Endothelial cell (in vitro differentiated cells): ENCODE results near the gene EFCAB9. TPM values are rescaled to one million over a fixed set of nuclear protein-coding genes. Genes with fewer than 3 reads are reported as not detected.

Experiments
- DNase-seq: peaks from one replicate; pipeline ENCODE4 v3.0.0; 2021; ENCODE audit warnings: low spot score
- H3K27ac Mint-ChIP-seq: one replicate; pipeline ENCODE4 v1.8.0; 2021; ENCODE audit warnings: mixed read lengths, inconsistent platforms; ENCODE audit not compliant: unreplicated experiment
- H3K27me3 Mint-ChIP-seq: one replicate; pipeline ENCODE4 v1.8.0; 2021; ENCODE audit warnings: mild to moderate bottlenecking, moderate library complexity, mixed read lengths, inconsistent platforms; ENCODE audit not compliant: unreplicated experiment
- H3K36me3 Mint-ChIP-seq: one replicate; pipeline ENCODE4 v1.8.0; 2021; ENCODE audit warnings: mild to moderate bottlenecking, low read depth, mixed read lengths, inconsistent platforms; ENCODE audit not compliant: unreplicated experiment
- H3K4me1 Mint-ChIP-seq: one replicate; pipeline ENCODE4 v1.8.0; 2021; ENCODE audit warnings: mild to moderate bottlenecking, mixed read lengths, inconsistent platforms; ENCODE audit not compliant: unreplicated experiment
- H3K4me3 Mint-ChIP-seq: one replicate; pipeline ENCODE4 v1.8.0; 2021; ENCODE audit warnings: mild to moderate bottlenecking, mixed read lengths, inconsistent platforms; ENCODE audit not compliant: unreplicated experiment
- H3K9me3 Mint-ChIP-seq: one replicate; pipeline ENCODE4 v1.8.0; 2021; ENCODE audit warnings: mixed read lengths, inconsistent platforms; ENCODE audit not compliant: unreplicated experiment
- CTCF ChIP-seq: fragments of 200-600 bp; sonication (generic); IDR thresholded peaks from one replicate; pipeline ENCODE4 v1.5.0; 2021; ENCODE audit warnings: antibody characterized with exemption; ENCODE audit not compliant: unreplicated experiment
- long read RNA-seq: library from polyadenylated mRNA; unstranded; transcript quantifications from one replicate; pipeline ENCODE4 v2.0.0, GENCODE V29; 2020; ENCODE audit not compliant: unreplicated experiment
- total RNA-seq: library from RNA; stranded (reverse); fragmentation: NEBNext Ultra II Directional; extraction: Animal tissue kit (Norgen Biotek cat#: 25700); gene quantifications from one replicate; pipeline ENCODE4 v1.2.1, GENCODE V29; 2021; ENCODE audit not compliant: unreplicated experiment

EFCAB9 gene
- total RNA-seq, result not detected
- long read RNA-seq, result 0 reads

- Mint-ChIP-seq H3K4me3 (no peak within 1 kb of the TSS), H3K36me3 (no peaks in the 10 kb centered on the region), H3K9me3 (no peaks in the 10 kb centered on the region), H3K27ac (no peak within 1 kb of the TSS), H3K27me3 (no peaks in the 10 kb centered on the region), H3K4me1 (peaks cover 6% of the 10 kb centered on the region)
- no peak for TF ChIP-seq CTCF
- no peak for DNase-seq
These were observed at the start of gene EFCAB9 for GRCh38 chr5:172193872-172194271. TSS of gene EFCAB9 (plus strand) at chr5:172194172. CDS start at chr5:172194173, 1 bp downstream.

GRCh38 chr5:172144291-172144815, 49.6 kb upstream of the EFCAB9 start:
- no peak for DNase-seq
- Mint-ChIP-seq H3K4me3 (no peak overlapping the region), H3K27me3 (peaks cover 3% of the 10 kb centered on the region), H3K36me3 (peaks cover 10% of the 10 kb centered on the region), H3K27ac (no peak overlapping the region), H3K9me3 (no peaks in the 10 kb centered on the region), H3K4me1 (peaks cover 35% of the 10 kb centered on the region)
- no peak for TF ChIP-seq CTCF

GRCh38 chr5:172144931-172145869, 48.8 kb upstream of the EFCAB9 start:
- H3K9me3 Mint-ChIP-seq, result no peaks in the 10 kb centered on the region
- no peak for DNase-seq
- peaks cover 35% of the 10 kb centered on the region for H3K4me1 Mint-ChIP-seq
- no peak overlapping the region for H3K27ac Mint-ChIP-seq
- no peak for TF ChIP-seq CTCF
- H3K4me3 Mint-ChIP-seq, result no peak overlapping the region
- H3K36me3 Mint-ChIP-seq, result peaks cover 13% of the 10 kb centered on the region
- H3K27me3 Mint-ChIP-seq, result peaks cover 3% of the 10 kb centered on the region

GRCh38 chr5:172145870-172146747, 47.9 kb upstream of the EFCAB9 start:
- H3K4me3 Mint-ChIP-seq, result no peak overlapping the region
- no peaks in the 10 kb centered on the region for H3K9me3 Mint-ChIP-seq
- peaks cover 20% of the 10 kb centered on the region for H3K36me3 Mint-ChIP-seq
- no peak for DNase-seq
- peaks cover 3% of the 10 kb centered on the region for H3K27me3 Mint-ChIP-seq
- H3K4me1 Mint-ChIP-seq, result peaks cover 41% of the 10 kb centered on the region
- H3K27ac Mint-ChIP-seq, result peak overlapping the region; percentile 49
- no peak for TF ChIP-seq CTCF
